H9 (cell line): ENCODE data around the gene KCNMA1. TPM values are rescaled to one million over a fixed set of nuclear protein-coding genes. Genes with fewer than 3 reads are reported as not detected.

Experiments
- DNase-seq: peaks from one replicate; pipeline ENCODE4 v3.0.0-alpha.2; 2017
- H2AFZ ChIP-seq: one replicate; pipeline ENCODE4 v1.6.1; 2013; ENCODE audit warnings: mild to moderate bottlenecking, low read length, control low read depth, moderate library complexity
- H2AK5ac ChIP-seq: 2 replicates; pipeline ENCODE4 v1.6.1; 2013; ENCODE audit warnings: low read length, control low read depth, mixed read lengths; ENCODE audit not compliant: insufficient read length
- H2BK120ac ChIP-seq: one replicate; pipeline ENCODE4 v1.6.1; 2013; ENCODE audit warnings: low read depth, mild to moderate bottlenecking, low read length, control low read depth, inconsistent platforms; ENCODE audit not compliant: poor library complexity, severe bottlenecking
- H2BK12ac ChIP-seq: 2 replicates; pipeline ENCODE4 v1.6.1; 2013; ENCODE audit warnings: low read length, control low read depth, mixed read lengths, low read depth; ENCODE audit not compliant: insufficient read length
- H2BK15ac ChIP-seq: 2 replicates; pipeline ENCODE4 v1.6.1; 2013; ENCODE audit warnings: low read depth, low read length, control low read depth
- H2BK20ac ChIP-seq: one replicate; pipeline ENCODE4 v1.6.1; 2013; ENCODE audit warnings: low read depth, mild to moderate bottlenecking, low read length, control low read depth, inconsistent platforms; ENCODE audit not compliant: poor library complexity, severe bottlenecking
- H2BK5ac ChIP-seq: 2 replicates; pipeline ENCODE4 v1.6.1; 2013; ENCODE audit warnings: low read length, control low read depth, mixed read lengths; ENCODE audit not compliant: insufficient read length
- H3K14ac ChIP-seq: 2 replicates; pipeline ENCODE4 v1.6.1; 2013; ENCODE audit warnings: low read length, control low read depth; ENCODE audit not compliant: insufficient read depth
- H3K18ac ChIP-seq: 2 replicates; pipeline ENCODE4 v1.6.1; 2013; ENCODE audit warnings: low read depth, mild to moderate bottlenecking, mixed read lengths, low read length, control low read depth; ENCODE audit not compliant: insufficient read length
- H3K23ac ChIP-seq: 2 replicates; pipeline ENCODE4 v1.6.1; 2013; ENCODE audit warnings: low read length, control low read depth, mixed read lengths, low read depth; ENCODE audit not compliant: insufficient read length
- H3K23me2 ChIP-seq: 2 replicates; pipeline ENCODE4 v1.6.1; 2013; ENCODE audit warnings: low read depth, mild to moderate bottlenecking, mixed read lengths, low read length, control low read depth; ENCODE audit not compliant: insufficient read length, poor library complexity, severe bottlenecking
- H3K27ac ChIP-seq: 2 replicates; pipeline ENCODE4 v1.5.1; 2013; ENCODE audit warnings: low read length, control low read depth, mixed read lengths, low read depth; ENCODE audit not compliant: insufficient read length
- H3K27me3 ChIP-seq: 2 replicates; pipeline ENCODE4 v1.6.1; 2013; ENCODE audit warnings: low read length, control low read depth, inconsistent platforms; ENCODE audit not compliant: insufficient read depth
- H3K4ac ChIP-seq: 2 replicates; pipeline ENCODE4 v1.6.1; 2013; ENCODE audit warnings: low read depth, mild to moderate bottlenecking, control low read depth, inconsistent platforms, low read length, moderate library complexity
- H3K4me1 ChIP-seq: 2 replicates; pipeline ENCODE4 v1.6.1; 2013; ENCODE audit warnings: low read length, control low read depth, inconsistent platforms; ENCODE audit not compliant: insufficient read depth
- H3K4me2 ChIP-seq: 2 replicates; pipeline ENCODE4 v1.6.1; 2013; ENCODE audit warnings: low read length, control low read depth, mixed read lengths; ENCODE audit not compliant: insufficient read length, insufficient read depth
- H3K56ac ChIP-seq: 2 replicates; pipeline ENCODE4 v1.6.1; 2013; ENCODE audit warnings: low read depth, mild to moderate bottlenecking, mixed read lengths, low read length, control low read depth; ENCODE audit not compliant: insufficient read length
- H3K79me1 ChIP-seq: 2 replicates; pipeline ENCODE4 v1.6.1; 2013; ENCODE audit warnings: low read depth, mild to moderate bottlenecking, moderate library complexity, low read length, control low read depth, inconsistent platforms; ENCODE audit not compliant: insufficient read depth, poor library complexity, severe bottlenecking
- H3K79me2 ChIP-seq: 2 replicates; pipeline ENCODE4 v1.6.1; 2013; ENCODE audit warnings: low read length, control low read depth, inconsistent platforms; ENCODE audit not compliant: insufficient read depth
- H3K9ac ChIP-seq: 2 replicates; pipeline ENCODE4 v1.6.1; 2013; ENCODE audit warnings: low read length, control low read depth, mixed read lengths; ENCODE audit not compliant: insufficient read length; ENCODE audit errors: extremely low read depth
- H3K9me3 ChIP-seq: one replicate; pipeline ENCODE4 v1.6.1; 2013; ENCODE audit warnings: low read depth, low read length, inconsistent platforms; ENCODE audit not compliant: control insufficient read depth
- H3T11ph ChIP-seq: one replicate; pipeline ENCODE4 v1.6.1; 2013; ENCODE audit warnings: mild to moderate bottlenecking, low read length, control low read depth, inconsistent platforms
- H4K20me1 ChIP-seq: one replicate; pipeline ENCODE4 v1.6.1; 2013; ENCODE audit not compliant: control insufficient read depth, insufficient read length, insufficient read depth
- H4K5ac ChIP-seq: 2 replicates; pipeline ENCODE4 v1.6.1; 2013; ENCODE audit warnings: low read depth, mild to moderate bottlenecking, mixed read lengths, low read length, control low read depth; ENCODE audit not compliant: insufficient read length
- H4K8ac ChIP-seq: replicated peaks from 2 replicates; pipeline ENCODE4 v1.6.1; 2013; ENCODE audit warnings: low read length, control low read depth, mixed read lengths, low read depth; ENCODE audit not compliant: insufficient read length
- H4K91ac ChIP-seq: 2 replicates; pipeline ENCODE4 v1.6.1; 2013; ENCODE audit warnings: low read depth, mild to moderate bottlenecking, moderate library complexity, mixed read lengths, low read length, control low read depth; ENCODE audit not compliant: insufficient read length
- H3K27ac Mint-ChIP-seq, 3 experiments: 2 replicates in 2 of 3; 3 replicates in 1 of 3; pipeline ENCODE4 v1.8.0; 2020 to 2021; ENCODE audit warnings: mixed read lengths in 3 of 3, mild to moderate bottlenecking in 1 of 3, moderate library complexity in 1 of 3
- H3K27me3 Mint-ChIP-seq: 2 replicates; pipeline ENCODE4 v1.8.0; 2021; ENCODE audit warnings: low read depth, mild to moderate bottlenecking, moderate library complexity, mixed read lengths
- H3K36me3 Mint-ChIP-seq, 3 experiments: 2 replicates in 2 of 3; 3 replicates in 1 of 3; pipeline ENCODE4 v1.8.0; 2020 to 2021; ENCODE audit warnings: low read depth in 3 of 3, mixed read lengths in 3 of 3; ENCODE audit not compliant: insufficient read depth in 1 of 3
- H3K4me1 Mint-ChIP-seq, 2 experiments: 2 replicates each; pipeline ENCODE4 v1.8.0; 2020; ENCODE audit warnings: mixed read lengths in 2 of 2
- H3K4me3 Mint-ChIP-seq, 2 experiments: 2 replicates in 1 of 2; 3 replicates in 1 of 2; pipeline ENCODE4 v1.8.0; 2020 to 2021; ENCODE audit warnings: mild to moderate bottlenecking in 2 of 2, mixed read lengths in 2 of 2, moderate library complexity in 1 of 2
- H3K9me3 Mint-ChIP-seq, 2 experiments: 2 replicates in 1 of 2; 3 replicates in 1 of 2; pipeline ENCODE4 v1.8.0; 2020; ENCODE audit warnings: mild to moderate bottlenecking in 2 of 2, mixed read lengths in 2 of 2, moderate library complexity in 1 of 2
- CTCF ChIP-seq: fragments of 200-600 bp; sonication (generic); conservative IDR thresholded peaks from 3 replicates; pipeline ENCODE4 v1.8.0; 2021; ENCODE audit warnings: antibody characterized with exemption, mild to moderate bottlenecking
- WGBS: extraction: QIAGEN DNeasy Blood & Tissue Kit; methylation state at CpG from one replicate; pipeline ENCODE4 v1.1.7; 2013; ENCODE audit warnings: missing lambda C conversion rate, low lambda C conversion rate, mixed read lengths; ENCODE audit not compliant: insufficient read length; ENCODE audit errors: extremely low coverage; 5-methylcytosine and 5-hydroxymethylcytosine counted together
- total RNA-seq: library from RNA; stranded (reverse); gene quantifications from 2 replicates; pipeline ENCODE4 v1.2.1, GENCODE V29; 2021

Gene KCNMA1
- total RNA-seq, 1 experiment from 2014 or later: 2.0 TPM

DNA sequence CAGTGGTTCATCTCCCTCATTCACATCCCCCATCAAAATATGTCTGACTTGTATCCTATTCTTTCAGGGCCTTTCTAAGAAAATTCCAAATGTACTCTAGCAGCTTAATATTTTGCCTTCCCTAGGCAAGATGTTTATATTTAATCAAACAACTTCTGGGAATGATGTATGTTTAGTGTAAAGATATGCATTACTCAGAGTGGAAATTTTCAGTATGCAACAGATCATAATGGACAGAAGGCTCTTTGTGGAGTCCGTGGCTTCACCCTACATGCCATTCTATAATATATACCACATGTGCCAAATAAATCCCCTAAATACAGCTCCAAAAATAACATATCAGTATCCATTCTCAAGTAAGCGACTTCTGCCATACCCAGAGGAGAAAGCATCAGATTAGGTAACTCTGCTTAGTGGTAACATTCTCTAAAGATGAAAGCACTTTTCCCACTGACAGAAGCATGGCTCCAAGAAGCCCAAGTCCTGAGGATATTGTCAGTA lies 316.6 kb downstream of the KCNMA1 start:
- H2BK5ac ChIP-seq: no peak overlapping the region
- no peak overlapping the region for H3K23ac ChIP-seq
- no peak overlapping the region for H2AK5ac ChIP-seq
- no peak overlapping the region for H4K8ac ChIP-seq
- H3K56ac ChIP-seq: no peak overlapping the region
- no peak overlapping the region for H3K4ac ChIP-seq
- H2BK20ac ChIP-seq: no peak overlapping the region
- H2AFZ ChIP-seq: no peak overlapping the region
- H3K27me3 Mint-ChIP-seq: peaks cover 2% of the 10 kb centered on the region
- H4K5ac ChIP-seq: no peak overlapping the region
- H3K27me3 ChIP-seq: no peaks in the 10 kb centered on the region; the same call in 1 of the 2 replicates
- no peak overlapping the region for H4K91ac ChIP-seq
- no peaks in the 10 kb centered on the region for H3K23me2 ChIP-seq
- no peaks in the 10 kb centered on the region for H3K9me3 ChIP-seq
- no peak overlapping the region for H3K27ac Mint-ChIP-seq
- no peak for DNase-seq
- WGBS: no CpG with 5 or more reads among the region's 2 CpGs
- H3K4me1 ChIP-seq: peaks cover 4% of the 10 kb centered on the region; the same call in 1 of the 2 replicates
- no peak overlapping the region for H2BK12ac ChIP-seq
- H3K36me3 Mint-ChIP-seq: peaks cover 0 to 2% (median 0%) of the 10 kb centered on the region in 3 experiments; a peak in 1 of 7 replicates
- no peak overlapping the region for H2BK15ac ChIP-seq
- H3K9ac ChIP-seq: no peak overlapping the region
- H3T11ph ChIP-seq: no peak overlapping the region
- H3K18ac ChIP-seq: no peak overlapping the region
- no peaks in the 10 kb centered on the region for H3K79me1 ChIP-seq
- H3K4me2 ChIP-seq: no peak overlapping the region
- H3K27ac ChIP-seq: no peak overlapping the region
- H3K9me3 Mint-ChIP-seq: peaks cover 2 to 3% of the 10 kb centered on the region in 2 experiments; a peak in 1 of 5 replicates
- H3K4me3 Mint-ChIP-seq: no peak overlapping the region
- no peak for TF ChIP-seq CTCF
- H3K4me1 Mint-ChIP-seq: peaks cover 19% of the 10 kb centered on the region in 2 experiments
- no peak overlapping the region for H3K14ac ChIP-seq
- H3K79me2 ChIP-seq: no peaks in the 10 kb centered on the region
- H2BK120ac ChIP-seq: no peak overlapping the region
- H4K20me1 ChIP-seq: no peaks in the 10 kb centered on the region
